Neural cell (in vitro differentiated cells): Measurements from ENCODE around the gene PPP1R12B. TPM values are rescaled to one million over a fixed set of nuclear protein-coding genes. Genes with fewer than 3 reads are reported as not detected.
A peak's percentile ranks its signal among the peaks of the same experiment; 100 is the strongest.
"Not testable (repeated sequence)": the region's sequence is repeated elsewhere in the genome, so short reads cannot be mapped to it uniquely, and the experiment has no call there.

Experiments
- H2AFZ ChIP-seq: fragments of 200-600, 300-800 bp; sonication (generic), shearing (Covaris generic); 2 replicates; pipeline ENCODE4 v1.6.0; 2014; ENCODE audit warnings: low read depth, mild to moderate bottlenecking, antibody characterized with exemption, low read length, moderate library complexity
- H3F3A ChIP-seq: fragments of 200-600 bp; shearing (Covaris generic); 2 replicates; pipeline ENCODE4 v1.6.1; 2016; ENCODE audit warnings: mild to moderate bottlenecking, moderate library complexity, mixed read lengths, antibody characterized with exemption, low read length; ENCODE audit not compliant: insufficient read depth, poor library complexity, severe bottlenecking
- H3K27ac ChIP-seq: fragments of 200-600, 300-800 bp; sonication (generic), shearing (Covaris generic); 2 replicates; pipeline ENCODE4 v1.5.1; 2014; ENCODE audit warnings: mild to moderate bottlenecking, low read length, moderate library complexity
- H3K27me3 ChIP-seq: fragments of 300-800, 200-600 bp; sonication (generic), shearing (Covaris generic); 2 replicates; pipeline ENCODE4 v1.6.0; 2014; ENCODE audit warnings: mild to moderate bottlenecking, low read depth, low read length, moderate library complexity; ENCODE audit not compliant: insufficient read depth
- H3K36me3 ChIP-seq: fragments of 300-800, 200-600 bp; sonication (generic), shearing (Covaris generic); 2 replicates; pipeline ENCODE4 v1.5.1; 2014; ENCODE audit warnings: mild to moderate bottlenecking, antibody characterized with exemption, low read length, moderate library complexity; ENCODE audit not compliant: insufficient read depth
- H3K4me2 ChIP-seq: fragments of 300-800, 200-600 bp; sonication (generic), shearing (Covaris generic); 2 replicates; pipeline ENCODE4 v1.6.0; 2014; ENCODE audit warnings: mild to moderate bottlenecking, low read length
- H3K4me3 ChIP-seq: fragments of 300-800, 200-600 bp; sonication (generic), shearing (Covaris generic); 2 replicates; pipeline ENCODE4 v1.5.1; 2014; ENCODE audit warnings: mild to moderate bottlenecking, low read length, moderate library complexity
- H3K79me2 ChIP-seq: fragments of 200-600 bp; shearing (Covaris generic); replicated peaks from 2 replicates; pipeline ENCODE4 v1.6.0; 2014; ENCODE audit warnings: mild to moderate bottlenecking, low read length, moderate library complexity; ENCODE audit not compliant: insufficient read depth
- H3K9ac ChIP-seq: fragments of 300-800, 200-600 bp; sonication (generic), shearing (Covaris generic); 2 replicates; pipeline ENCODE4 v1.6.1; 2016; ENCODE audit warnings: mild to moderate bottlenecking, low read length, mixed read lengths
- H3K9me2 ChIP-seq: fragments of 200-600 bp; shearing (Covaris generic); 2 replicates; pipeline ENCODE4 v1.6.1; 2016; ENCODE audit warnings: mild to moderate bottlenecking, low read length, mixed read lengths; ENCODE audit not compliant: insufficient read depth
- H3K9me3 ChIP-seq: fragments of 200-600, 300-800 bp; sonication (generic), shearing (Covaris generic); 2 replicates; pipeline ENCODE4 v1.6.1; 2016; ENCODE audit warnings: mild to moderate bottlenecking, mixed run types, low read length, moderate library complexity, mixed read lengths
- H4K20me1 ChIP-seq: fragments of 200-600 bp; shearing (Covaris generic); 2 replicates; pipeline ENCODE4 v1.6.1; 2016; ENCODE audit warnings: mild to moderate bottlenecking, mixed run types; ENCODE audit not compliant: insufficient read depth
- CTCF ChIP-seq: fragments of 450-650 bp; IDR thresholded peaks from 2 replicates; pipeline ENCODE4 v1.5.1; 2014; ENCODE audit warnings: antibody characterized with exemption, mild to moderate bottlenecking, moderate library complexity; ENCODE audit not compliant: poor library complexity, severe bottlenecking
- EZH2 ChIP-seq: fragments of 200-600, 300-800 bp; shearing (Covaris generic), sonication (generic); IDR thresholded peaks from 2 replicates; pipeline ENCODE4 v1.6.1; 2014; ENCODE audit warnings: antibody characterized with exemption, low read length, borderline replicate concordance, mild to moderate bottlenecking; ENCODE audit not compliant: insufficient read depth, poor library complexity, severe bottlenecking
- POLR2AphosphoS5 ChIP-seq: IDR thresholded peaks from 2 replicates; pipeline ENCODE4 v1.6.1; 2012
- RAD21 ChIP-seq: fragments of 450-650 bp; conservative IDR thresholded peaks from 2 replicates; pipeline ENCODE4 v1.6.1; 2014; ENCODE audit warnings: antibody characterized with exemption, mild to moderate bottlenecking, moderate library complexity
- REST ChIP-seq: IDR thresholded peaks from 2 replicates; pipeline ENCODE4 v1.6.1; 2012; ENCODE audit warnings: borderline replicate concordance
- SMC3 ChIP-seq: fragments of 450-650 bp; conservative IDR thresholded peaks from 2 replicates; pipeline ENCODE4 v1.6.1; 2014; ENCODE audit warnings: antibody characterized with exemption, mild to moderate bottlenecking, moderate library complexity; ENCODE audit not compliant: poor library complexity
- polyA plus RNA-seq: library from polyadenylated mRNA; depleted of rRNA; stranded (reverse); fragments of >200 nt; gene quantifications from 2 replicates; pipeline ENCODE4 v1.2.3, GENCODE V29; 2014

PPP1R12B gene
- polyA plus RNA-seq, 1 donor from 2014 or later: 9.8 TPM

GRCh38 chr1:202460143-202460495, 111.6 kb downstream of the PPP1R12B start:
- H3F3A ChIP-seq, H3K36me3 ChIP-seq, H4K20me1 ChIP-seq, H2AFZ ChIP-seq, H3K27ac ChIP-seq, H3K79me2 ChIP-seq, H3K27me3 ChIP-seq, H3K4me2 ChIP-seq, H3K4me3 ChIP-seq, H3K9me2 ChIP-seq, H3K9ac ChIP-seq, H3K9me3 ChIP-seq: not testable (repeated sequence)

DNA sequence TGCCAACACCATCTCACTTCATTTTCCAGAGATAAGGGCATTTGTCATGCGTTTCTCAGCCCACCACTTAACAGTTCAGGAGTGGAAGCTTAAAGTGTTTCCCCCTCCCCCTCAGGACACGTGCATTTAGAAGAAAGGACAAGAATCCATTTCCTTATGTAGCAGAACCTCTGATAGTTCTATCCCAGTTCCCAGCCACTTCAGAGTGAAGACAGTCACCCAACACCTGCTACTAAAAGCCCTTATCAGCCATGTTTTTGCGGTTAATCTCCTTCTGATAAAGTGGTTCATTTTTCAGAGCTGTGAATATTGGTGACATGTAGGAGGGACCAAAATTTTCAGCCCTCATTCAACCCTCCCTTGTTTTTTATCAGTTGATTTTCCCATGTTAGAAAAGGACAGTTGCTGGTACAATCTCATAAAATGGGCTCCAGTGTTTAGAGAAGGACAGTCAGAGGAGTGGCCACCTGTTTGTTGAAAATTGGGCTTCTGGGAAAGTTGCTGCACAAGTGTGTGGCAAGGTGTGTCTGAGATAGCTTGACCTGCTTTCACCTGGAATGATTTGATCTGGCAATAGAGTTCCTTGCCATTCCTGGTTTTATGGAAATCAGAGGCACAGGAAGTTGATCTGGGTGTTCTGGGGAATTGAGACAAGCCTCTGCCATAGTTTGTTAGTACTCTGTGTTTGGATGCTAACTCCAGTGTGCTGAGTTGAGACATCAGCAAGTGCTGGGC, 114.0 kb downstream of the PPP1R12B start:
- H3K9me3 ChIP-seq: no peaks in the 10 kb centered on the region
- H3K4me3 ChIP-seq: no peak overlapping the region
- H3K27ac ChIP-seq: no peak overlapping the region
- H3K27me3 ChIP-seq: no peaks in the 10 kb centered on the region
- no peaks in the 10 kb centered on the region for H4K20me1 ChIP-seq
- H3K9me2 ChIP-seq: no peaks in the 10 kb centered on the region
- TF ChIP-seq CTCF (no peak), EZH2 (no peak), SMC3 (no peak), POLR2AphosphoS5 (no peak), REST (no peak)
- H3K36me3 ChIP-seq: no peaks in the 10 kb centered on the region
- H3F3A ChIP-seq: no peaks in the 10 kb centered on the region
- no peak overlapping the region for H3K9ac ChIP-seq
- no peaks in the 10 kb centered on the region for H3K79me2 ChIP-seq
- no peak overlapping the region for H2AFZ ChIP-seq
- H3K4me2 ChIP-seq: no peak overlapping the region

- H3K36me3 ChIP-seq, H3K9ac ChIP-seq, H3K79me2 ChIP-seq, H3K27ac ChIP-seq, H3K4me2 ChIP-seq, H3F3A ChIP-seq, H3K27me3 ChIP-seq, H3K9me3 ChIP-seq, H3K9me2 ChIP-seq, H2AFZ ChIP-seq, H3K4me3 ChIP-seq, H4K20me1 ChIP-seq: not testable (repeated sequence)
- TF ChIP-seq CTCF: peak; percentile 75
- TF ChIP-seq SMC3: peak; percentile 79
- peak; percentile 76 for TF ChIP-seq RAD21
Measured at GRCh38 chr1:202464153-202464742, 115.7 kb downstream of the PPP1R12B start.

DNA sequence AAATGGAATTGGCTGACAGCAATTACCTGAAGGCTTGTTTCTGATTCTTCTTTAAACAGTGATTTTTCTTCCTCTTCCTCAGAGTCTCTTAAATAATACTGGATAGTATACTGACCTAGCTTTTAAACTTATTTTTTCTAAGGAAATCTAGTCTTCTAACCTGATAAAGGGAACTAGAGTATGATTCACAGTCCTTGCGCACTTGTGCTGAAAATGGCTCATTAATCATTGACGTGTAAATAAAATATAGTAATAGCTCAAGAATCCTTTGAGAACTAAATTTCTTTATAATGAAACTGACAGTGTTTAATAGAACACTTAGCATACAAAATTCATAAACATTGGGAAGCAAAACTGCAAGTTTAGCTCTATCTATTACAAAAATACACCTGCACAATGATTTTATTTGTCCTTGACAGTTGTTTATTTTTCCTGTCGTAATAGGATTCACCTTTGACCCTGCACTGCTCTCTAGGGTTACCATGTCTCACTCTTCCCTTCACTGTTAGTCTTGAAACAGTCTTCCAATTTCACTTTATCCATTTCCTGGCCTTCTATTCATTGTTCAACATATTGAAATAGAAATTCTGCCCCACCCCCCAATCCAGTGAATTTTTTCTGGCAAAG, 117.3 kb downstream of the PPP1R12B start:
- not testable (repeated sequence) for H4K20me1 ChIP-seq, H3K36me3 ChIP-seq, H3K27me3 ChIP-seq, H3K27ac ChIP-seq, H3K9ac ChIP-seq, H3K4me2 ChIP-seq, H3F3A ChIP-seq, H2AFZ ChIP-seq, H3K79me2 ChIP-seq, H3K9me3 ChIP-seq, H3K9me2 ChIP-seq, H3K4me3 ChIP-seq
